Amygdala (tissue), 56 donors: ENCODE results near the gene PIK3R6.
A peak's percentile ranks its signal among the peaks of the same experiment; 100 is the strongest.

Experiments
- DNase-seq, 56 donors: peaks; one replicate each; lab custom pipeline; 2025; lab: John Stamatoyannopoulos, UW

The PIK3R6 gene

GRCh38 chr17:8875957-8876356, 8.5 kb upstream of the PIK3R6 start:
- DNase-seq = no peak

- no peak for DNase-seq
Measured at GRCh38 chr17:8875436-8875835, 8.0 kb upstream of the PIK3R6 start.

GRCh38 chr17:8873801-8874715, 6.6 kb upstream of the PIK3R6 start:
- no peak for DNase-seq

GRCh38 chr17:8872705-8873435, 5.4 kb upstream of the PIK3R6 start:
- DNase-seq = no peak

- DNase-seq = no peak
Measured at GRCh38 chr17:8872036-8872704, 4.7 kb upstream of the PIK3R6 start.

GRCh38 chr17:8871081-8871581, 3.7 kb upstream of the PIK3R6 start:
- DNase-seq = no peak

- peak in 5 of 56 donors; percentile 7 to 36 (median 15) for DNase-seq
Measured at GRCh38 chr17:8870406-8871040, 3.0 kb upstream of the PIK3R6 start.

GRCh38 chr17:8869114-8869815, 1.8 kb upstream of the PIK3R6 start:
- no peak for DNase-seq

GRCh38 chr17:8868529-8868951, 1.1 kb upstream of the PIK3R6 start:
- no peak for DNase-seq

- no peak for DNase-seq
Measured at GRCh38 chr17:8868092-8868491, 618 bp upstream of the PIK3R6 start.

- no peak for DNase-seq
Measured at GRCh38 chr17:8865811-8866210, 1.7 kb downstream of the PIK3R6 start.

GRCh38 chr17:8865385-8865784, 2.1 kb downstream of the PIK3R6 start:
- no peak for DNase-seq

- no peak for DNase-seq
Measured at GRCh38 chr17:8862213-8863056, 5.0 kb downstream of the PIK3R6 start.

- DNase-seq = no peak
Measured at GRCh38 chr17:8861495-8862181, 5.8 kb downstream of the PIK3R6 start.

- no peak for DNase-seq
Measured at GRCh38 chr17:8859804-8860430, 7.6 kb downstream of the PIK3R6 start.

GRCh38 chr17:8859027-8859803, 8.3 kb downstream of the PIK3R6 start:
- peak in 4 of 56 donors; percentile 5 to 25 (median 12) for DNase-seq

GRCh38 chr17:8857919-8858318, 9.6 kb downstream of the PIK3R6 start:
- no peak for DNase-seq
